ENCODE data around the gene PITPNM3. TPM values are rescaled to one million over a fixed set of nuclear protein-coding genes. Genes with fewer than 3 reads are reported as not detected.

The PITPNM3 gene
- total RNA-seq, 1 experiment from 2014 or later: 0.44 TPM

DNA sequence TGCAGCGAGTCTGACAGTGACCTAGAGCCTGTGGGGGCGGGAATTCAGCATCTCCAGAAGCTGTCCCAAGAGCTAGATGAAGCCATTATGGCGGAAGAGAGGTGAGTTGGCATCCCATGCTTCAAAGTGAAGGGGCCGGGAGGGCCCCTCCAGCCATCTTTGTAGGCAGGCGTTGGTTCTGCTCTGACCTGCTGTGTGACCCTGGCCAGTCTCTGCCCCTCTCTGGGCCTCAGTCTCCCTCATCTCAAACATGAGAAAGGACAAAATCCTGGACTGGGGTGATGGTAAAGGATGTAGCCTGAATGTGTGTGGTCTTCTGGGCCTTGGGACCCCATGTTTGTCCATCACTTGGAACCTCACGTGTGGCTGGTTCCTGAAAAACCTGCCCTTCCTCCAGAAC lies 107.0 kb downstream of the PITPNM3 start:
- CTCF ChIA-PET: no interaction called here

DNA sequence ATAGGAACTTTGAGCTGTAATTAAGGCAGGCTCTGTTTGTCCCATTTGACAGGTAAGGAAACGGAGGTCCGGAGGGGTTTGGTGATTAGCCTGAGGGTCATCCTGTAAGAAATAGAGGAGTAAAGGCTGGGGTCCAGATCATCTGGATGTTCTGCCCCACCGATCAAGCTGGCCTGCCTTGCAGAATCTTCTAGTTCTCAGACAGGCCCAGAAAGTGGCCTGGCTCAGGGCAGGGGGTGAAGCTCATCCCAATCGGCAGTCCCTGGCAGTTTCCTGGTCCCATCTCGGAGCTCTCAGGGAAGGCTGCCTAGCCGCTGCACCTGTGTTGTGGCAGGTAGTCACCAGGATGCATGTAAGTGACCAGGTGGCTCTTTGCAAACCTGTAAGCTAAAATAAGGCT lies 107.9 kb downstream of the PITPNM3 start:
- intact Hi-C loops (cut with micrococcal nuclease; ENCODE audit: unreplicated experiment): no loop called here
- Histone ChIP-seq H3K36me3 (ENCODE audit: control insufficient read depth, insufficient read depth, low read length) (no peaks in the 10 kb centered on the region), H3K27ac (ENCODE audit: low read length) (no peak overlapping the region), H3K4me3 (ENCODE audit: low read depth in 2 of 2, low read length in 2 of 2) (no peak overlapping the region), H3K27me3 (ENCODE audit: control insufficient read depth, insufficient read depth, low read length) (no peaks in the 10 kb centered on the region), H3K4me1 (ENCODE audit: control insufficient read depth, insufficient read depth, low read length) (peaks cover 7% of the 10 kb centered on the region), H3K9me3 (ENCODE audit: control insufficient read depth, insufficient read depth, low read depth, low read length) (no peaks in the 10 kb centered on the region)
- ChIA-PET CTCF (no interaction called here), POLR2A (no interaction called here)
- TF ChIP-seq, protein P1, sequence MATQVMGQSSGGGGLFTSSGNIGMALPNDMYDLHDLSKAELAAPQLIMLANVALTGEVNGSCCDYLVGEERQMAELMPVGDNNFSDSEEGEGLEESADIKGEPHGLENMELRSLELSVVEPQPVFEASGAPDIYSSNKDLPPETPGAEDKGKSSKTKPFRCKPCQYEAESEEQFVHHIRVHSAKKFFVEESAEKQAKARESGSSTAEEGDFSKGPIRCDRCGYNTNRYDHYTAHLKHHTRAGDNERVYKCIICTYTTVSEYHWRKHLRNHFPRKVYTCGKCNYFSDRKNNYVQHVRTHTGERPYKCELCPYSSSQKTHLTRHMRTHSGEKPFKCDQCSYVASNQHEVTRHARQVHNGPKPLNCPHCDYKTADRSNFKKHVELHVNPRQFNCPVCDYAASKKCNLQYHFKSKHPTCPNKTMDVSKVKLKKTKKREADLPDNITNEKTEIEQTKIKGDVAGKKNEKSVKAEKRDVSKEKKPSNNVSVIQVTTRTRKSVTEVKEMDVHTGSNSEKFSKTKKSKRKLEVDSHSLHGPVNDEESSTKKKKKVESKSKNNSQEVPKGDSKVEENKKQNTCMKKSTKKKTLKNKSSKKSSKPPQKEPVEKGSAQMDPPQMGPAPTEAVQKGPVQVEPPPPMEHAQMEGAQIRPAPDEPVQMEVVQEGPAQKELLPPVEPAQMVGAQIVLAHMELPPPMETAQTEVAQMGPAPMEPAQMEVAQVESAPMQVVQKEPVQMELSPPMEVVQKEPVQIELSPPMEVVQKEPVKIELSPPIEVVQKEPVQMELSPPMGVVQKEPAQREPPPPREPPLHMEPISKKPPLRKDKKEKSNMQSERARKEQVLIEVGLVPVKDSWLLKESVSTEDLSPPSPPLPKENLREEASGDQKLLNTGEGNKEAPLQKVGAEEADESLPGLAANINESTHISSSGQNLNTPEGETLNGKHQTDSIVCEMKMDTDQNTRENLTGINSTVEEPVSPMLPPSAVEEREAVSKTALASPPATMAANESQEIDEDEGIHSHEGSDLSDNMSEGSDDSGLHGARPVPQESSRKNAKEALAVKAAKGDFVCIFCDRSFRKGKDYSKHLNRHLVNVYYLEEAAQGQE (IDR thresholded peaks at IDR 0.05; ENCODE audit: insufficient read depth in 1 of 2, low read depth in 2 of 2, low read length in 1 of 2): no peak
- TF ChIP-seq, protein P2, sequence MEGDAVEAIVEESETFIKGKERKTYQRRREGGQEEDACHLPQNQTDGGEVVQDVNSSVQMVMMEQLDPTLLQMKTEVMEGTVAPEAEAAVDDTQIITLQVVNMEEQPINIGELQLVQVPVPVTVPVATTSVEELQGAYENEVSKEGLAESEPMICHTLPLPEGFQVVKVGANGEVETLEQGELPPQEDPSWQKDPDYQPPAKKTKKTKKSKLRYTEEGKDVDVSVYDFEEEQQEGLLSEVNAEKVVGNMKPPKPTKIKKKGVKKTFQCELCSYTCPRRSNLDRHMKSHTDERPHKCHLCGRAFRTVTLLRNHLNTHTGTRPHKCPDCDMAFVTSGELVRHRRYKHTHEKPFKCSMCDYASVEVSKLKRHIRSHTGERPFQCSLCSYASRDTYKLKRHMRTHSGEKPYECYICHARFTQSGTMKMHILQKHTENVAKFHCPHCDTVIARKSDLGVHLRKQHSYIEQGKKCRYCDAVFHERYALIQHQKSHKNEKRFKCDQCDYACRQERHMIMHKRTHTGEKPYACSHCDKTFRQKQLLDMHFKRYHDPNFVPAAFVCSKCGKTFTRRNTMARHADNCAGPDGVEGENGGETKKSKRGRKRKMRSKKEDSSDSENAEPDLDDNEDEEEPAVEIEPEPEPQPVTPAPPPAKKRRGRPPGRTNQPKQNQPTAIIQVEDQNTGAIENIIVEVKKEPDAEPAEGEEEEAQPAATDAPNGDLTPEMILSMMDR (IDR thresholded peaks at IDR 0.05): no peak
- no peak for TF ChIP-seq TCF7L2 (IDR thresholded peaks at IDR 0.05; ENCODE audit: low read depth, low read length)
- no peak for TF ChIP-seq SIN3A (IDR thresholded peaks at IDR 0.05; ENCODE audit: borderline replicate concordance, insufficient read depth, low read depth, low read length)
- TF ChIP-seq POLR2AphosphoS5 (IDR thresholded peaks at IDR 0.05; ENCODE audit: low read depth, low read length): no peak
- in situ Hi-C loops (cut with HindIII; ENCODE audit: low pct_unique_long_range_greater_than_20kb, low sequenced_read_pairs): no loop called here
- no TSS peak for BruUV-seq (replicated peaks)
- DNase-seq (ENCODE audit: low read depth, low spot score): no peak
- ATAC-seq: no peak

More for the DNA sequence above, 107.0 kb downstream of the PITPNM3 start:
- POLR2A ChIA-PET: no interaction called here
- no peaks in the 10 kb centered on the region for H3K9me3 ChIP-seq (ENCODE audit: control insufficient read depth, insufficient read depth, low read depth, low read length)
- no peaks in the 10 kb centered on the region for H3K36me3 ChIP-seq (ENCODE audit: control insufficient read depth, insufficient read depth, low read length)
- TF ChIP-seq TCF7L2 (IDR thresholded peaks at IDR 0.05; ENCODE audit: low read depth, low read length): no peak
- TF ChIP-seq, protein P1 (IDR thresholded peaks at IDR 0.05; ENCODE audit: insufficient read depth in 1 of 2, low read depth in 2 of 2, low read length in 1 of 2): no peak
- TF ChIP-seq SIN3A (IDR thresholded peaks at IDR 0.05; ENCODE audit: borderline replicate concordance, insufficient read depth, low read depth, low read length): no peak
- TF ChIP-seq, protein P2 (IDR thresholded peaks at IDR 0.05): no peak
- TF ChIP-seq POLR2AphosphoS5 (IDR thresholded peaks at IDR 0.05; ENCODE audit: low read depth, low read length): no peak
- H3K4me3 ChIP-seq (ENCODE audit: low read depth in 2 of 2, low read length in 2 of 2): no peak overlapping the region
- no peak for ATAC-seq
- BruUV-seq (replicated peaks): no TSS peak
- peaks cover 7% of the 10 kb centered on the region for H3K4me1 ChIP-seq (ENCODE audit: control insufficient read depth, insufficient read depth, low read length)
- in situ Hi-C loops (cut with HindIII; ENCODE audit: low pct_unique_long_range_greater_than_20kb, low sequenced_read_pairs) (no loop called here), intact Hi-C loops (cut with micrococcal nuclease; ENCODE audit: unreplicated experiment) (no loop called here)
- H3K27ac ChIP-seq (ENCODE audit: low read length): no peak overlapping the region
- no peaks in the 10 kb centered on the region for H3K27me3 ChIP-seq (ENCODE audit: control insufficient read depth, insufficient read depth, low read length)
- DNase-seq (ENCODE audit: low read depth, low spot score): no peak
